Colonic mucosa (tissue), 4 donors: ENCODE measurements around the gene PPP2R3A. TPM values are rescaled to one million over a fixed set of nuclear protein-coding genes. Genes with fewer than 3 reads are reported as not detected.

Experiments used
- DNase-seq: peaks from one replicate; pipeline ENCODE4 v3.0.0-alpha.2; 2020
- H3K27ac ChIP-seq: fragments of 200-600 bp; one replicate; pipeline ENCODE4 v1.8.0; 2021
- H3K27me3 ChIP-seq: fragments of 200-600 bp; one replicate; pipeline ENCODE4 v1.8.0; 2021
- H3K36me3 ChIP-seq: fragments of 200-600 bp; one replicate; pipeline ENCODE4 v1.8.0; 2021
- H3K4me1 ChIP-seq: fragments of 200-600 bp; one replicate; pipeline ENCODE4 v1.8.0; 2021; ENCODE audit warnings: mild to moderate bottlenecking
- H3K4me3 ChIP-seq: fragments of 200-600 bp; one replicate; pipeline ENCODE4 v1.8.0; 2021
- H3K9ac ChIP-seq, 2 donors: one replicate each; pipeline ENCODE4 v1.7.0; 2013; ENCODE audit warnings: control low read depth in 2 of 2, low read depth in 2 of 2, low read length in 2 of 2
- H3K9me3 ChIP-seq: fragments of 200-600 bp; one replicate; pipeline ENCODE4 v1.8.0; 2021
- CTCF ChIP-seq: fragments of 200-600 bp; IDR thresholded peaks from one replicate; pipeline ENCODE4 v1.8.0; 2022; ENCODE audit warnings: antibody characterized with exemption, mild to moderate bottlenecking
- intact Hi-C: fragments of 100-400 bp; cut with DNase I; formaldehyde crosslinking; loops from one replicate; pipeline ENCODE4 v1.14.1; 2022
- total RNA-seq, 2 donors: library from RNA; stranded (reverse); fragmentation: NEBNext Ultra II Directional in 1 of 2; extraction: Animal tissue kit (Norgen Biotek cat#: 25700) in 1 of 2; gene quantifications; one replicate each; pipeline ENCODE4 v1.2.1, GENCODE V29; 2021
- donor health status: healthy.
- donor health status: DM: no; HTN: no; CAD: no.
- donor health status: DM: no; HTN: no; CAD: no.

Gene PPP2R3A
- total RNA-seq, 2 donors from 2014 or later, result 10.9 to 22.0 TPM

GRCh38 chr3:136192831-136193230 is 227.3 kb downstream of the PPP2R3A start:
- intact Hi-C loops, result loop anchor here (5.0 kb wide), 1 partner anchor 59 kb away; the partner anchor contains the start of gene PCCB
- no peaks in the 10 kb centered on the region for H3K9me3 ChIP-seq
- no peak for DNase-seq
- H3K4me1 ChIP-seq, result peaks cover 8% of the 10 kb centered on the region
- H3K27me3 ChIP-seq, result no peaks in the 10 kb centered on the region
- H3K9ac ChIP-seq, result peak overlapping the region in 1 of 2 donors; percentile 91
- H3K27ac ChIP-seq, result peak overlapping the region; percentile 98
- TF ChIP-seq CTCF, result no peak
- peak overlapping the region; percentile 72 for H3K4me3 ChIP-seq
- H3K36me3 ChIP-seq, result no peaks in the 10 kb centered on the region

GRCh38 chr3:136193278-136194054 is 227.9 kb downstream of the PPP2R3A start:
- no peaks in the 10 kb centered on the region for H3K9me3 ChIP-seq
- peak overlapping the region; percentile 28 to 91 for H3K9ac ChIP-seq
- intact Hi-C loops, result loop anchor here (5.0 kb wide), 1 partner anchor 59 kb away; the partner anchor contains the start of gene PCCB
- no peak for DNase-seq
- TF ChIP-seq CTCF, result no peak
- H3K4me1 ChIP-seq, result peaks cover 7% of the 10 kb centered on the region
- H3K4me3 ChIP-seq, result peak overlapping the region; percentile 72
- no peaks in the 10 kb centered on the region for H3K27me3 ChIP-seq
- no peaks in the 10 kb centered on the region for H3K36me3 ChIP-seq
- H3K27ac ChIP-seq, result peak overlapping the region; percentile 98

GRCh38 chr3:136194409-136195257 is 229.1 kb downstream of the PPP2R3A start:
- peak overlapping the region; percentile 98 for H3K27ac ChIP-seq
- peak overlapping the region; percentile 88 to 91 for H3K9ac ChIP-seq
- peaks cover 7% of the 10 kb centered on the region for H3K4me1 ChIP-seq
- peak; percentile 57 for DNase-seq
- intact Hi-C loops, result loop anchor here (5.0 kb wide), 2 partner anchors 58 to 558 kb away; partner anchors contain the start of genes PCCB and STAG1
- no peaks in the 10 kb centered on the region for H3K27me3 ChIP-seq
- no peak for TF ChIP-seq CTCF
- no peaks in the 10 kb centered on the region for H3K36me3 ChIP-seq
- no peaks in the 10 kb centered on the region for H3K9me3 ChIP-seq
- H3K4me3 ChIP-seq, result peak overlapping the region; percentile 72

- intact Hi-C loops, result loop anchor here (5.0 kb wide), 1 partner anchor 557 kb away; the partner anchor contains the start of gene STAG1
- H3K4me1 ChIP-seq, result peaks cover 7% of the 10 kb centered on the region
- peak overlapping the region; percentile 72 for H3K4me3 ChIP-seq
- peak overlapping the region; percentile 98 for H3K27ac ChIP-seq
- H3K9me3 ChIP-seq, result no peaks in the 10 kb centered on the region
- H3K36me3 ChIP-seq, result no peaks in the 10 kb centered on the region
- TF ChIP-seq CTCF, result no peak
- H3K9ac ChIP-seq, result peak overlapping the region; percentile 88 to 91
- peak; percentile 59 for DNase-seq
- no peaks in the 10 kb centered on the region for H3K27me3 ChIP-seq
Observed at GRCh38 chr3:136195258-136196063, 229.9 kb downstream of the PPP2R3A start.

- H3K4me3 ChIP-seq, result peak within 1 kb of the TSS; percentile 72
- H3K27me3 ChIP-seq, result no peaks in the 10 kb centered on the region
- H3K4me1 ChIP-seq, result peaks cover 7% of the 10 kb centered on the region
- DNase-seq, result no peak
- H3K36me3 ChIP-seq, result no peaks in the 10 kb centered on the region
- intact Hi-C loops, result loop anchor here (5.0 kb wide), 1 partner anchor 556 kb away; the partner anchor contains the start of gene STAG1
- H3K27ac ChIP-seq, result peak within 1 kb of the TSS; percentile 98
- no peaks in the 10 kb centered on the region for H3K9me3 ChIP-seq
- no peak for TF ChIP-seq CTCF
- peak within 1 kb of the TSS; percentile 89 to 91 for H3K9ac ChIP-seq
Observed at GRCh38 chr3:136196064-136196400, 230.5 kb downstream of the PPP2R3A start, which contains the start of gene MSL2. MSL2 (minus strand) TSS chr3:136196335; CDS start chr3:136195113, 1,222 bp downstream.
